ENCODE results near the gene MBOAT1.

DNA sequence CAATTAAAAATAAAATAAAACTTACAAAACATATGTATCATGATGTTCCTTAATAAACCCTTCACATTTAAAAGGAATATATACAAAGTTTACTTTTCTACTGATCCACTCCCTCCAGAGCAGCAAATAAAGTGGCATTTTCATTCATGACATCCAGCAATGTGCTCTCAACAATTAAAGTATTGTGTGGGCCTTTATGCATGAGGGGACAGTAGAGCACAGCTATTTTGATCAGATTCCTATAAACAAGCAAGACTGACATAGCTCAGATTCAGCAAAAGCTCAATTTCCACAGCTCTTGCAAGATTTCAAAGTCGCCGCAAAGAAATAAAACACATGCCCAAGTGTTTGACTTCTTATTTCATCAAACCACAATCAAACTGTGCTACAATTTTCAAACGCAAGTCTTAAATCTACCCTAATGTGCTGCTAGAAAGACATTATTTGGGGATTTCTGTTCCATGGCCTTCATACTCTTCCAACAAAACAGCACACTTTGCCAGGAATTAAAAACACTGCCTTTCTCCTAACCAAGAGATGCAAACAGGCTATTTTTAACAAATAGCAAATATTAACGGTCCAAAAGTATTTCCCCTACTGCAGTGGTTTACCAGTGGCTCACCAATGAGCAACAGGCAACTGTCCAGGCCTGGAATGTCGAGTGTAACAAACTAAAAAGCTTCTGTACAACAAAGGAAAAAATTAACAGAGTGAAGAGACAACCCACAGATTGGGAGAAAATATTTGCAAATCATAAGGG is 52.3 kb downstream of the MBOAT1 start:
- TF ChIP-seq EZH2 (conservative IDR thresholded peaks at IDR 0.05; ENCODE audit: low read depth, low read length) (no peak), DRAP1 (CRISPR knock-in tag; IDR thresholded peaks at IDR 0.05) (no peak), ZBTB21 (CRISPR knock-in tag; IDR thresholded peaks at IDR 0.05) (no peak), ZNF34 (CRISPR knock-in tag; IDR thresholded peaks at IDR 0.05; ENCODE audit: borderline replicate concordance) (no peak), MAFG (CRISPR knock-in tag; IDR thresholded peaks at IDR 0.05) (no peak), GABPA (IDR thresholded peaks at IDR 0.05; ENCODE audit: low read depth, low read length) (no peak), GABPA (CRISPR knock-in tag; IDR thresholded peaks at IDR 0.05; ENCODE audit: low read depth) (no peak), TAF1 (CRISPR knock-in tag; IDR thresholded peaks at IDR 0.05) (no peak), MIER2 (CRISPR knock-in tag; IDR thresholded peaks at IDR 0.05) (no peak), ZNF496 (CRISPR knock-in tag; IDR thresholded peaks at IDR 0.05; ENCODE audit: insufficient replicate concordance) (no peak), KDM4B (CRISPR knock-in tag; IDR thresholded peaks at IDR 0.05) (no peak), NCOR1 (IDR thresholded peaks at IDR 0.05; ENCODE audit: borderline replicate concordance, low read length) (no peak), ZNF530 (CRISPR knock-in tag; IDR thresholded peaks at IDR 0.05; ENCODE audit: low read depth) (no peak)
- TF ChIP-seq, protein P1, sequence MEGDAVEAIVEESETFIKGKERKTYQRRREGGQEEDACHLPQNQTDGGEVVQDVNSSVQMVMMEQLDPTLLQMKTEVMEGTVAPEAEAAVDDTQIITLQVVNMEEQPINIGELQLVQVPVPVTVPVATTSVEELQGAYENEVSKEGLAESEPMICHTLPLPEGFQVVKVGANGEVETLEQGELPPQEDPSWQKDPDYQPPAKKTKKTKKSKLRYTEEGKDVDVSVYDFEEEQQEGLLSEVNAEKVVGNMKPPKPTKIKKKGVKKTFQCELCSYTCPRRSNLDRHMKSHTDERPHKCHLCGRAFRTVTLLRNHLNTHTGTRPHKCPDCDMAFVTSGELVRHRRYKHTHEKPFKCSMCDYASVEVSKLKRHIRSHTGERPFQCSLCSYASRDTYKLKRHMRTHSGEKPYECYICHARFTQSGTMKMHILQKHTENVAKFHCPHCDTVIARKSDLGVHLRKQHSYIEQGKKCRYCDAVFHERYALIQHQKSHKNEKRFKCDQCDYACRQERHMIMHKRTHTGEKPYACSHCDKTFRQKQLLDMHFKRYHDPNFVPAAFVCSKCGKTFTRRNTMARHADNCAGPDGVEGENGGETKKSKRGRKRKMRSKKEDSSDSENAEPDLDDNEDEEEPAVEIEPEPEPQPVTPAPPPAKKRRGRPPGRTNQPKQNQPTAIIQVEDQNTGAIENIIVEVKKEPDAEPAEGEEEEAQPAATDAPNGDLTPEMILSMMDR (CRISPR knock-in tag; IDR thresholded peaks at IDR 0.05) = no peak

All from HepG2 (cell line).